Measurements from ENCODE around the gene PIGP.

DNA sequence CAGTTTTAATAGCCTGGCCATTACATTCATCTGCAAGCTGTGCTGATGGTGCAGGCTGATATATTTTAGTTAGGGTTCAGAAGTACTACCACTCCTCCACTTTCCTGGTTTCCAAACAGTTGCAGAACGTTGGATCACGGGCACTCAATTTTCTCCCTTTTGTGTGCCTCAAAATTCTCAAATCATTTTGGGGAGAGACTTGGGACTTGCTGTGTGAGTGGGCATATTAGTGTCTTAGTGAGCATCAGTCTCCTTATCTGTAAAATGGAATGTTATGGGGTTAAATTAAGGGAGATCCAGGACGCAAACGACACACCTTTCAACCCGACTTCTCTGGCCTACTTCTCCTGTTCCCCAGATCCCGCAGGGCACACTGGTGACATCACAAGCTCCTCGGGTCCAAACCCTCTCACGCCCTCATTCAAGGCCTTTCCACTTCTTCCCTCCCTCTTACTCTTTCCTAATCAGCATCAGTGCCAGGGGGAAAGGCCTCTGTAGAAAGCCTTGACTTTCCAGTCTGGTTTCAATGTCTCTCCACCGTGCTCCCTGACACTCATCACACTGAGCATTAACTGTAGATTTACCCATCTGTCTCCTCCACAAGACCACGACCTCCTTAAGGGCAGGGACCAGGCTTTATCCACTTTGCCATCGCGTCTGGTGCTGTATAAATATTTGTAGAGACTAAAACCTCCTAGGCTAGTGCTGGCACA, 1.2 kb downstream of the PIGP start:
- TF ChIP-seq CTCF (IDR thresholded peaks at IDR 0.05) (no peak), POLR2A (IDR thresholded peaks at IDR 0.05) (peak; percentile 46 to 88)
